KMS-11 (cell line): ENCODE measurements around the gene KCNJ3.

Source experiments
- H2AFZ ChIP-seq: fragments of 200-600 bp; sonication (generic); 2 replicates; pipeline ENCODE4 v1.6.1; 2016; ENCODE audit warnings: antibody characterized with exemption, mixed run types, low read depth
- H3K27ac ChIP-seq: fragments of 200-600 bp; sonication (generic); 2 replicates; pipeline ENCODE4 v1.6.1; 2016; ENCODE audit warnings: mild to moderate bottlenecking, mixed run types
- H3K27me3 ChIP-seq: fragments of 200-600 bp; sonication (generic); 2 replicates; pipeline ENCODE4 v1.6.1; 2017; ENCODE audit warnings: mild to moderate bottlenecking, low read depth, mixed run types, moderate library complexity; ENCODE audit not compliant: insufficient read depth
- H3K36me3 ChIP-seq: fragments of 200-600 bp; sonication (generic); 2 replicates; pipeline ENCODE4 v1.6.1; 2017; ENCODE audit warnings: mild to moderate bottlenecking, mixed run types; ENCODE audit not compliant: insufficient read depth
- H3K4me1 ChIP-seq: fragments of 200-600 bp; sonication (generic); 2 replicates; pipeline ENCODE4 v1.6.1; 2016; ENCODE audit warnings: mild to moderate bottlenecking, low read depth, mixed run types; ENCODE audit not compliant: poor library complexity, severe bottlenecking
- H3K4me2 ChIP-seq: fragments of 200-600 bp; sonication (generic); 2 replicates; pipeline ENCODE4 v1.7.0; 2016; ENCODE audit warnings: mild to moderate bottlenecking, mixed run types
- H3K4me3 ChIP-seq: fragments of 200-600 bp; sonication (generic); IDR thresholded peaks from 2 replicates; pipeline ENCODE4 v1.6.1; 2017; ENCODE audit warnings: low read depth, low read length, mixed read lengths; ENCODE audit not compliant: insufficient read depth
- H3K79me2 ChIP-seq: fragments of 200-600 bp; sonication (generic); 2 replicates; pipeline ENCODE4 v1.6.1; 2016; ENCODE audit warnings: low read depth, mixed run types; ENCODE audit not compliant: insufficient read depth
- H3K9ac ChIP-seq: fragments of 200-600 bp; sonication (generic); 2 replicates; pipeline ENCODE4 v1.6.1; 2016; ENCODE audit warnings: mild to moderate bottlenecking, mixed run types
- H4K20me1 ChIP-seq: fragments of 200-600 bp; sonication (generic); 2 replicates; pipeline ENCODE4 v1.6.1; 2016; ENCODE audit warnings: mild to moderate bottlenecking, mixed run types; ENCODE audit not compliant: insufficient read depth
- TF ChIP-seq, protein P1 (sequence below): fragments of 200-600 bp; sonication (generic); conservative IDR thresholded peaks from 2 replicates; pipeline ENCODE4 v1.6.1; 2017; ENCODE audit warnings: low read depth, mild to moderate bottlenecking, antibody characterized with exemption, low read length, moderate library complexity, mixed read lengths

Gene KCNJ3

DNA sequence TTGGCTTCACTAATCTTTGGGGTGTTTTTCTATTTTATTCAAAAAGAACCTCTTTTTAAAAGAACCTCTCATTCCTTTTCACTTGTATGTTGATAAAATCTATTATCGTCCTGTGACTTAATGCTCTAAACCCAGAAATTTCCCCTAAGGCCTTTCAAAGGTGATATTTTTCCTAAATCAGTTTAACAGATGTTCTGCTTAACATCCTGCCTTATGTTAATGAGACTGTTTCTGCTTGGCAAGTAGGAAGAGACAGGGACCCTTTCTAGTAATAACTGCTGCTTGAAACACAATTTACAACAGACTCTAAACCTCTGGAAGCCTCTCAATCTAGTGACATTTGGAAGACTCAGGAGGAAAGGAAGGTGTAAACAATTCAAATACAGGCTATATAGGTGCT is 128.8 kb downstream of the KCNJ3 start:
- no peaks in the 10 kb centered on the region for H3K27me3 ChIP-seq
- H3K4me1 ChIP-seq, result no peaks in the 10 kb centered on the region
- H2AFZ ChIP-seq, result no peak overlapping the region
- H3K4me3 ChIP-seq, result no peak overlapping the region
- no peak overlapping the region for H3K27ac ChIP-seq
- H4K20me1 ChIP-seq, result no peaks in the 10 kb centered on the region
- H3K9ac ChIP-seq, result no peak overlapping the region
- no peak overlapping the region for H3K4me2 ChIP-seq
- no peaks in the 10 kb centered on the region for H3K36me3 ChIP-seq
- TF ChIP-seq, protein P1, sequence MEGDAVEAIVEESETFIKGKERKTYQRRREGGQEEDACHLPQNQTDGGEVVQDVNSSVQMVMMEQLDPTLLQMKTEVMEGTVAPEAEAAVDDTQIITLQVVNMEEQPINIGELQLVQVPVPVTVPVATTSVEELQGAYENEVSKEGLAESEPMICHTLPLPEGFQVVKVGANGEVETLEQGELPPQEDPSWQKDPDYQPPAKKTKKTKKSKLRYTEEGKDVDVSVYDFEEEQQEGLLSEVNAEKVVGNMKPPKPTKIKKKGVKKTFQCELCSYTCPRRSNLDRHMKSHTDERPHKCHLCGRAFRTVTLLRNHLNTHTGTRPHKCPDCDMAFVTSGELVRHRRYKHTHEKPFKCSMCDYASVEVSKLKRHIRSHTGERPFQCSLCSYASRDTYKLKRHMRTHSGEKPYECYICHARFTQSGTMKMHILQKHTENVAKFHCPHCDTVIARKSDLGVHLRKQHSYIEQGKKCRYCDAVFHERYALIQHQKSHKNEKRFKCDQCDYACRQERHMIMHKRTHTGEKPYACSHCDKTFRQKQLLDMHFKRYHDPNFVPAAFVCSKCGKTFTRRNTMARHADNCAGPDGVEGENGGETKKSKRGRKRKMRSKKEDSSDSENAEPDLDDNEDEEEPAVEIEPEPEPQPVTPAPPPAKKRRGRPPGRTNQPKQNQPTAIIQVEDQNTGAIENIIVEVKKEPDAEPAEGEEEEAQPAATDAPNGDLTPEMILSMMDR, result no peak
- H3K79me2 ChIP-seq, result no peaks in the 10 kb centered on the region

DNA sequence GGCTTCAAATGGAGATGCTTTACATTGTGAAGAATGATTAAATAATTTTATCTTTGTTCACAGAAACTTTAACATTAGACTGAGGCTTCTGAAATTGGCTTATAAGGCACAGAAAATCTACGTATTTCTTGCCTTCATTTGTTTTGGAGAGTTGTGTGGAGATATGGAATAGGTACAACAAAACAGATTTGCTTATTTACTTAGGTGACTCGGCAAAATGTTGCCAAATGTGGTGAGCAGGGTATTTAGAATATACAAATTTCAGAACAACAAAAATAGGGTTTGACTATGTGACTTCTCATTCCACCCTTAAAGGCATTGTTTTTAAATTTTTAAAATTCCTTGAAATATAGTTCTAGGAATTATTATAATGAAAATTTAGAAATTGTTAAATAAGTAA is 134.2 kb downstream of the KCNJ3 start:
- Histone ChIP-seq H3K4me1 (no peaks in the 10 kb centered on the region), H3K79me2 (no peaks in the 10 kb centered on the region), H3K27me3 (no peaks in the 10 kb centered on the region), H3K36me3 (no peaks in the 10 kb centered on the region; the same call in 1 of the 2 replicates), H3K9ac (no peak overlapping the region), H2AFZ (no peak overlapping the region), H3K4me2 (no peak overlapping the region), H4K20me1 (no peaks in the 10 kb centered on the region), H3K4me3 (no peak overlapping the region), H3K27ac (no peak overlapping the region)
- TF ChIP-seq, protein P1, result no peak

DNA sequence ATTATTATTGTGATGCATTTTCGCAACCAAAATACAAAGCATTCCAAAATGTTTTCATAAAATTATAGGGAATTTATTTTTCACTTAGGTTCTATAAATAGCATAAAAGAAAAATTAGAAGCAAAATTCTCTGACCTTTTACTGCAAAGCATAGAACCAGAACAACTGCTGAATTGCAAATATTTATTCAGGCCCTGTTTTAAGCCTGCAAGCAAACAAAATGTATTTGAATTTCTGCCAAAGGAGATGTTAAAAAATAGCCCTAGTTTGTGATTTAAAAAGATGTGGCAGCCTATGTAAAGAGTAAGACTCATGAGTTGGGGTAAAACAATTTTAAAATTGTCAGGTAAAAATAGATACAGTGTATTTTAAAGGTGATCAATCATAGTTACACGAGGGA is 138.1 kb downstream of the KCNJ3 start:
- H3K36me3 ChIP-seq, result no peaks in the 10 kb centered on the region; the same call in 1 of the 2 replicates
- no peak overlapping the region for H3K9ac ChIP-seq
- no peaks in the 10 kb centered on the region for H4K20me1 ChIP-seq
- no peak overlapping the region for H3K4me2 ChIP-seq
- TF ChIP-seq, protein P1, result no peak
- no peaks in the 10 kb centered on the region for H3K4me1 ChIP-seq
- H3K27ac ChIP-seq, result no peak overlapping the region
- H3K4me3 ChIP-seq, result no peak overlapping the region
- H3K79me2 ChIP-seq, result no peaks in the 10 kb centered on the region
- no peaks in the 10 kb centered on the region for H3K27me3 ChIP-seq
- H2AFZ ChIP-seq, result no peak overlapping the region

DNA sequence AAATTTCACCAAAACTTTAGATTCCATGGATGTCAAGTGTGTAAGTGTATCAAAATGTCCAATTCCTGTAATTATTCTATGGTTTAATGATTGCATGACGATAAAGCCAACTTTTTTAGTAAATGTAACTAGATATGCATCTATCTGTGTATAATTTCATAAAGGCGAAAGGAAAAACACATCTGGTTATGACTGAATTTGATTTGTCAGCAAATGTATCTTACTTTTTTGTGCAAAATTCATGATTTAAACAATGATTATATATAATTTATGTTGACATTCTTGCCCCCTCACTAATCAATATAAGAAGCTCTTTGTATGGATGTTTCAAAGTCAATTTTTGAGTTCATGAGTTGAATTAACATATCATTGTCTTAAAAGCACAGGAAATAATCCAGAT is 138.5 kb downstream of the KCNJ3 start:
- Histone ChIP-seq H3K36me3 (no peaks in the 10 kb centered on the region; the same call in 1 of the 2 replicates), H4K20me1 (no peaks in the 10 kb centered on the region), H2AFZ (no peak overlapping the region), H3K4me1 (no peaks in the 10 kb centered on the region), H3K9ac (no peak overlapping the region), H3K27ac (no peak overlapping the region), H3K4me2 (no peak overlapping the region), H3K4me3 (no peak overlapping the region), H3K27me3 (no peaks in the 10 kb centered on the region), H3K79me2 (no peaks in the 10 kb centered on the region)
- TF ChIP-seq, protein P1, result no peak
